Amygdala (tissue), 56 donors: Measurements from ENCODE around the gene RAB40B.
"Not testable (repeated sequence)": the region's sequence is repeated elsewhere in the genome, so short reads cannot be mapped to it uniquely, and the experiment has no call there.

Experiments used
- DNase-seq, 56 donors: peaks; one replicate each; lab custom pipeline; 2025; lab: John Stamatoyannopoulos, UW

The RAB40B gene, protein sequence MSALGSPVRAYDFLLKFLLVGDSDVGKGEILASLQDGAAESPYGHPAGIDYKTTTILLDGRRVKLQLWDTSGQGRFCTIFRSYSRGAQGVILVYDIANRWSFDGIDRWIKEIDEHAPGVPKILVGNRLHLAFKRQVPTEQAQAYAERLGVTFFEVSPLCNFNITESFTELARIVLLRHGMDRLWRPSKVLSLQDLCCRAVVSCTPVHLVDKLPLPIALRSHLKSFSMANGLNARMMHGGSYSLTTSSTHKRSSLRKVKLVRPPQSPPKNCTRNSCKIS

DNA sequence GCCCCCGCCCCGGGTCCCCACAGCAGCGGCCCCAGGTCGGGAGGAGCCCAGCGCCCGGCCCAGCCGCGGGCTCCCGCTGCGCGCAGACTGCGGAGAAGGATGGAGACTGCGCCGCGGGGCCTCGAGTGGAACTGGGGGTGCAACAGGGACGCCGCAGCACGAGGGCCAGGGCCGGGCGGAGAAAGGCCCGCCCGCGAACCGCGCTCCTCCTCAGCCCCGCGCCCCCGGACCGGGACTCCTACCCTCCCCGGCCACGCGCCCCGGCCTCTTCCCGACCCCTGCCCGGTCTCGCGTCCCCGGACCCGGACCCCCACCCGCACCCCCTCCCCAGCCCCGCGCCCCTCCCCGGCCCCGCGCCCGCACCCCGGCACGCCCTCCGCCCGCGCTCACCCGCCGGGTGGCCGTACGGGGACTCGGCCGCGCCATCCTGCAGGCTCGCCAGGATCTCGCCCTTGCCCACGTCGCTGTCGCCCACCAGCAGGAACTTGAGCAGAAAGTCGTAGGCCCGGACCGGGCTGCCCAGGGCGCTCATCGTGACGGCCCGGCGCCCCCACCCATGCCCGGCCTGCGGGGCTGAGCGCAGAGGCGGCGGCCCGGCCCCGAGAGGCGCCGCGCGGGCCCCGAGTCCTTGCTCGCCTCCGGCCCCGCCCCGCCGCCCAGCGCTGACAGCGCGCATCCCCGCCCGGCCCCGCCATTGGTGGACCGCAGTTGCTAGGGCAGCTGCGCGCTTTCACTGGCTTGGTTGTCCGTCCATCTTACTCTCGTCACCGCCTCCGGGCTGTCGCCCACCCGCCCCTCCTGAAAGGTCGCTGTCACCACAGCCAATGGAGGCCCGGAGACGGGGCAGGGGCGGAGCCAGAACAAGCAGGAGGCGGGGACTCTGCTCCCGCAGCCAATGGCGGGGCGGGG is at the start of gene RAB40B:
TSS of gene RAB40B (minus strand) at position 634 of the 909 bp plus-strand sequence. CDS start at position 532, 102 bp downstream.
- DNase-seq = peak; percentile 64 to 100 (median 99)

DNA sequence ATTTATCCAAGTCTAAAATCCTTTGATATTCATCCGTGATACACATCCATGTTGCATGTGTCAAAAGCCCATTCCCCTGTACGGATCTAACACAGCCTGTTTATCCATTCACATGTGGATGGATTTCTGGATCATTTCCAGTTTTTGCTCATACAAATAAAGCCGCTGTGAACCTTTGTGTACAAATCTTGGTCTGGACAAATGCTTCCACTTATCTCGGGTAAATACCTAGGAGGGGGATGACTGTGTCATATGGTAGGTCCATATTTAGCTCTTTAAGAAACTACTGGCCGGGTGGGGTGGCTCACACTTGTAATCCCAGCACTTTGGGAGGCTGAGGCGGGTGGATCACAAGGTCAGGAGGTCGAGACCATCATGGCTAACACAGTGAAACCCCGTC is 47.0 kb upstream of the RAB40B start:
- DNase-seq = no peak

DNA sequence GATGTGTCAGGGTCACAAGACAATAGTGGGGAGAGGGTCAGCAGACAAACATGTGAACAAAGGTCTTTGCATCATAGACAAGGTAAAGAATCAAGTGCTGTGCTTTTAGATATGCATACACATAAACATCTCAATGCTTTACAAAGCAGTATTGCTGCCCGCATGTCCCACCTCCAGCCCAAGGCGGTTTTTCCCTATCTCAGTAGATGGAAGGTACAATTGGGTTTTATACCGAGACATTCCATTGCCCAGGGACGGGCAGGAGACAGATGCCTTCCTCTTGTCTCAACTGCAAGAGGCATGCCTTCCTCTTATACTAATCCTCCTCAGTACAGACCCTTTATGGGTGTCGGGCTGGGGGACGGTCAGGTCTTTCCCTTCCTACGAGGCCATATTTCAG is 46.2 kb upstream of the RAB40B start:
- DNase-seq = not testable (repeated sequence)

DNA sequence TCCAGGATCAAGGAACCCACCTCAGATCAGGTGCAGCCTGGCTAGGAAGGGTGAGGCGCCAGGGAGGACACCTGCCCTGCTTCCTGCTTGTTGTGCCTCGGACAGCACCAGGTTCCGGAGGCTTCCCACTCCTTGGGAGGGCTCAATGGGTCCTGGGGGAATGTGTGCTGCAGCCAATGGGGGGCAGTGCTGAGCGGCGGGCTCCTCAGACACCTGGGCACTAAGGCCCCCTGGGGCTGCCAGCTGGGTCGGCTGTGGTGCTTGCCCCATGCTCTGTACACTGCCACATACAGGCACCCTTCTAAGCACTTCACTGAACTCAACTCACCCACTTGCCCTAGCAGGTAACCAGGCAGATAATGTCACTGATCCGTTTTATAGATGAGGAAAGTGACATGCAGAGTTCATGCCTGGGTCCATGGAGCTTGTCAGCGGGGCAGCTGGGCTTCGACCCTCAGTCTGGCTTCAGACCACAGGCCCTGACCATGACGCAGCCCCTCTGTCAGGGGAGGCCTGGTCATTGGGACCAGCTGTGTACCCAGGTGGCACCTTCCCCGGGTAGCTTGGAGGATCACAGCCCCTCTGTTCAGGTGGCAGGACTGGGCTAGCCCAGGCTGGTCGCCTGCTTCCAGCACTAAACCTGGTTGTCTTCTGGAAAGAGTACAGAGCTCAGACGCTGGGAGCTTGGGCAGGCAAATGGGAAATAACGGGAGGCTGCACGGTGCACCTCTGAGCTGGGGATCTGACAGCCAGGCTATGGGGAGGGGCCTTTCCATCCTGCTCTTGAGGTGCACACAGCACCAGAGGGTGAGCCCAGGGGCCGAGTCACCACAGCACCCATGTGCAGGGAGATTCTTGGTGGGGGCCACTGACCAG is 45.1 kb upstream of the RAB40B start:
- no peak for DNase-seq

DNA sequence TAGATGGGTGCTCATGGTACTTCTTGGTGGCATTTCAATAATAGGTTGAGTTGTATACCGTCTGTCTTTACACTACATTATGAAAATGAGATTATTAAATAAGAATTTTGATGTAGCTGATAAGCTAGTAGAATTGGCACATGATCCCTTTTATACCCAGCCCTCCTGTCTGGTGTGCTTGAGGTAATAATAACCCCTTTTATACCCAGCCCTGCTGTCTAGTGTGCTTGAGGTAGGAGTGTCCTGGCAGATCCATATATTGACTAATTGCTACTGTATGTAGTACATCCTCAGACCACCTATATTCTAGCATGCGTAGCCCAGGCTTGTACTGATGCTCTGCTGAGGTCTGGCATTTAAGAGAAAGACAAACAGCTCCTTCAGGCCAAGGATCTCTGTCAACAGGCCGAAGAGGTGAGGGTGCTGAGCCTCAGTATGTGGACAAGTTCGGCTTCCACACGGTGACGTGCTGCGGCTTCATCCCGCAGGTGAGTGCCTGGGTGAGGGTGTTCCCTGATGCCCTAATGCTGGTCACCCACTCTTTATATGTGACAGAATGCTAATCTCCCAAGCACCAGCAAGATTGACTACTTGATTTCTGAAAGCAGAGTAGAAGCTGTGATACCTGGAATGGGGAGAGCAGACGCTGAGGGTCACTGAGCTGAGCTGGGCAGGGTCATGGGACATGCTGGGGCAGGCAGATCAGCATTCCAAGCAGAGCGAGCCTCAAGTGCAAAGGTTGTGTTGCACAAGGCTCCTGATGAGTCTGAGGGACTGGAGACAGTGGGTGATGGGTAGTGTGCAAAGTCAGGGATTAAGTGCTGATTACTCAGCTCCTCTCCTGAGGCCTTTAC is 42.6 kb upstream of the RAB40B start:
- DNase-seq = no peak

- peak; percentile 15 to 98 (median 91) for DNase-seq
Measured at GRCh38 chr17:82737967-82738877, 39.7 kb upstream of the RAB40B start.

GRCh38 chr17:82736511-82737185 is 38.1 kb upstream of the RAB40B start:
- DNase-seq = no peak

GRCh38 chr17:82734987-82735866 is 36.7 kb upstream of the RAB40B start, which contains the start of gene FN3K:
Gene FN3K (plus strand): TSS chr17:82735615. CDS start chr17:82735637, 22 bp downstream.
- peak in 49 of 56 donors; percentile 24 to 90 (median 72) for DNase-seq

GRCh38 chr17:82732118-82732743 is 33.7 kb upstream of the RAB40B start:
- no peak for DNase-seq

GRCh38 chr17:82729479-82730260 is 31.2 kb upstream of the RAB40B start:
- DNase-seq = no peak

GRCh38 chr17:82726427-82726826 is 27.9 kb upstream of the RAB40B start:
- DNase-seq = no peak

DNA sequence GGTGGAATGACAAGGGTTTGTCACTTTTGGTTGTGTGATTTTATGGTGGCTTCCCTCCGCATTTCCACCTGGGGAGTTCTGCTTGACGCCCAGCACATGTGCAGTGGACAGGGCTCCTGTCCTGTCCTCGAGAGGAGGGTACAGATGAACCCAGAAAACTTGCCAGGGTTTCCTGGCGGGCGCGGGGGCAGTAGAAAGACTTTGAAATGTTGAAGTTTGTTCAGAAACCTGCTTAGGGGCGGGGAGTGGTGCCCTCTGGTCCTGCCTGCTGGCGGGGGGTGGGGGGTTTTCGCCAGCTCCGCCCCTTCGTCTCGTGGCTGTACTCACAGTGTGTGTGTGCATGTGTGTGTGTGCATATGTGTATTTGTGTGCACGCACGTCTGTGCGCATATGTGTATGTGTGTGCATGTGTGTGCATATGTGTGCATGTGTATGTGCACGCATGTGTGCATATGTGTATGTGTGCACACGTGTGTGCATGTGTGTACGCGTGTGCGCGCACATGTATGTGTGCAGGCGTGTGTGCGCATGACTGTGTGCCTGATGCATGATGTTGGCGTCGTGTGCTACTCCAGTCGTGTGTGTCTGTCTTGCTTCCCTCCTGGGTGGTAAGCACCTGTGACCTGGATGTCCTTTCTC is 24.8 kb upstream of the RAB40B start:
- no peak for DNase-seq

GRCh38 chr17:82722341-82723013 is 24.0 kb upstream of the RAB40B start:
- DNase-seq = no peak

DNA sequence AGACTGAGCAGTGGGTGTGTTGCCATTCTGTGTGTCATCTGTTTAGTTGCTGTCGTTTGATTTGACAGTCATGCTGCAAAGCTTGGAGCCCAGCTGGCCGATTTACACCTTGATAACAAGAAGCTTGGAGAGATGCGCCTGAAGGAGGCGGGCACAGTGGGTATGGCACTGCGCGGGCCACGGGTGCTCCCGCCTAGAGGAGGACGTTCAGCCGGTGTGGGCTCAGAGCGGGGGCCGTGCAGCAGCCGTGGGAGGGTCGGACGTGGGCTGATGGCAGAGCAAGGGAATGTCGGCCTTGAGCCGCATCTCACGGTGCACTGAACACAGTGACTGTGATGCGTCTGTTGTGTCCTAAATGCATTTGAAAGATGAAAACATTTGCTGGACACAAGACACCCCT is 21.7 kb upstream of the RAB40B start:
- DNase-seq = no peak
